GM12891 (cell line): Measurements from ENCODE around the gene DLL3.

Experiments used
- POLR2A ChIP-seq: IDR thresholded peaks from 2 replicates; pipeline ENCODE4 v1.6.1; 2011; ENCODE audit warnings: low read depth, low read length, control low read depth
- POLR2AphosphoS5 ChIP-seq: IDR thresholded peaks from 2 replicates; pipeline ENCODE4 v1.6.1; 2011; ENCODE audit warnings: low read depth, low read length, control low read depth
- POU2F2 ChIP-seq: IDR thresholded peaks from 2 replicates; pipeline ENCODE4 v1.6.1; 2011; ENCODE audit warnings: low read depth, mild to moderate bottlenecking, control low read depth, low read length, moderate library complexity
- TAF1 ChIP-seq: IDR thresholded peaks from 2 replicates; pipeline ENCODE4 v1.6.1; 2011; ENCODE audit warnings: low read depth, low read length, control low read depth

DNA sequence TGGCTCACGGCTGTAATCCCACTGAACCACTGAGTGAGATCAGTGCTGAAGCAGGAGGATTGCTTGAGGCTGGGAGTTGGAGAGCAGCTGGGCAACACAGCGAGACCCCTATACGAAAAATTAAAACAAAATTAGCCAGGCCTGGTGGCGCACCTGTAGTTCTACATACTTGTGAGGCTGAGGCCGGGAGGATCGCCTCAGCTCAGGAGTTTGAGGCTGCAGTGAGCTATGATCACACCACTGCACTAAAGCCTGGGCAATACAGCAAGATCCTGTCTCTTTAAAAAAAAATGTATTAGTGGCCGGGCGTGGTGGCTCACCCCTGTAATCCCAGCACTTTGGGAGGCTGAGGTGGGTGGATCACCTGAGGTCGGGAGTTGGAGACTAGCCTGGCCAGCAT lies 9.9 kb downstream of the DLL3 start:
- TF ChIP-seq POLR2A (no peak), POLR2AphosphoS5 (no peak), POU2F2 (no peak), TAF1 (no peak)
